CD4-positive, alpha-beta T cell (primary cell): ENCODE measurements around the gene RHBDL3. TPM values are rescaled to one million over a fixed set of nuclear protein-coding genes. Genes with fewer than 3 reads are reported as not detected.

ENCODE experiments used
- ATAC-seq: fragments of 200-7000 bp; cut with Tn5 transposase; one replicate; pipeline ENCODE4 v1.10.0; 2022; ENCODE audit warnings: mild to moderate bottlenecking; ENCODE audit not compliant: poor library complexity
- CTCF ChIA-PET: fragments of 350-600 bp; sonication (Branson Sonifier 250); formaldehyde crosslinking; loops from one replicate; lab custom pipeline; 2021; ENCODE audit warnings: antibody characterized with exemption, inconsistent platforms; lab: Charles Lee
- POLR2A ChIA-PET: fragments of 350-600 bp; sonication (Branson Sonifier 250); formaldehyde crosslinking; loops from one replicate; lab custom pipeline; 2021; ENCODE audit warnings: antibody characterized with exemption, inconsistent platforms; lab: Charles Lee
- DNase-seq, 14 experiments: peaks; one replicate each; pipeline ENCODE4 v3.0.0-alpha.2; 2013 to 2020; ENCODE audit warnings: mixed read lengths in 2 of 14
- H3K27ac ChIP-seq, 2 donors: one replicate each; pipeline versions ENCODE4 v1.5.1 to v1.7.0; 2013; ENCODE audit warnings: low read length in 2 of 2, low read depth in 1 of 2, mild to moderate bottlenecking in 1 of 2
- H3K27me3 ChIP-seq, 2 experiments: 1 replicate in 1 of 2; 2 replicates in 1 of 2; pipeline versions ENCODE4 v1.6.1 to v1.7.0; 2013; ENCODE audit warnings: low read length in 2 of 2, control low read depth in 1 of 2, mild to moderate bottlenecking in 1 of 2, moderate library complexity in 1 of 2; ENCODE audit not compliant: insufficient read depth in 2 of 2, control insufficient read depth in 1 of 2
- H3K36me3 ChIP-seq: one replicate; pipeline ENCODE4 v1.6.1; 2013; ENCODE audit warnings: low read length, control low read depth; ENCODE audit not compliant: insufficient read depth
- H3K4me1 ChIP-seq: one replicate; pipeline ENCODE4 v1.6.1; 2013; ENCODE audit warnings: low read length, control low read depth; ENCODE audit not compliant: insufficient read depth
- H3K4me3 ChIP-seq: one replicate; pipeline ENCODE4 v1.5.1; 2013; ENCODE audit warnings: mild to moderate bottlenecking, low read length, moderate library complexity
- H3K9me3 ChIP-seq, 2 experiments: 1 replicate in 1 of 2; 2 replicates in 1 of 2; pipeline versions ENCODE4 v1.6.1 to v1.7.0; 2013; ENCODE audit warnings: low read length in 2 of 2, mild to moderate bottlenecking in 2 of 2, control low read depth in 1 of 2, moderate library complexity in 1 of 2; ENCODE audit not compliant: control insufficient read depth in 1 of 2, insufficient read depth in 1 of 2
- H3K27ac Mint-ChIP-seq: one replicate; pipeline ENCODE4 v1.8.0; 2020; ENCODE audit warnings: mixed read lengths
- H3K27me3 Mint-ChIP-seq: one replicate; pipeline ENCODE4 v1.8.0; 2021; ENCODE audit warnings: mixed read lengths
- H3K36me3 Mint-ChIP-seq: one replicate; pipeline ENCODE4 v1.8.0; 2021; ENCODE audit warnings: low read depth, mixed read lengths
- H3K4me1 Mint-ChIP-seq: one replicate; pipeline ENCODE4 v1.8.0; 2021; ENCODE audit warnings: low read depth, mixed read lengths
- H3K4me3 Mint-ChIP-seq: one replicate; pipeline ENCODE4 v1.8.0; 2020; ENCODE audit warnings: mild to moderate bottlenecking, mixed read lengths
- H3K9me3 Mint-ChIP-seq: one replicate; pipeline ENCODE4 v1.8.0; 2020; ENCODE audit warnings: mixed read lengths
- intact Hi-C, 2 experiments: fragments of 100-400 bp; cut with DNase I in 1 of 2; cut with micrococcal nuclease in 1 of 2; formaldehyde crosslinking; loops; one replicate each; pipeline versions ENCODE4 v1.15.1 to v1.9.0; 2023 to 2025; cut with DNase I, micrococcal nuclease
- total RNA-seq, 174 experiments: library from RNA in 2 of 174; stranded (reverse) in 2 of 174; gene quantifications; one replicate each; pipeline ENCODE4 v1.2.3 and lab custom pipeline; 2021 to 2026
- TF ChIP-seq, protein P1 (sequence below): fragments of 200-600 bp; IDR thresholded peaks from one replicate; pipeline ENCODE4 v1.8.0; 2022; ENCODE audit warnings: antibody characterized with exemption, mild to moderate bottlenecking

Gene RHBDL3
- total RNA-seq, 2 experiments from 2014 or later: 0.08 TPM; not detected in 1

DNA sequence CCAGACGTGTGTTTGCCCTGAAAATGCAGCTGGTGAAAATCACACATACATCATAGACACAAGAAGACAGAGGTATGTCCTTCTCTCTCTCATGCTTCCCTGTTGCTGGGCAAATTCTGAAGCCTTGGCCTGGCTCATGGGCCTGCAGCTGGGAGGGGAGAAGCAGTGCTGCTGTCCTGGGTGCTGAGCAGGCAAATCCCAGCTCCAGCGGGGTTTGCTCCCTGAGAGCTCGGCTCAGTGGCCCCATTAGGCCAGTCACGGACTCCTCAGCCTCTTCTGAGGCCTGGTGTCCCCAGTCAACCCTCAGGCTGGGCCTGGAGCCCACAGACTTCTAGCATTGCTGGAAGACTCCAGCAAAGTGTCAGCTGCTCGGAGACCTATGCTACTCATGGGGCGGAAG lies 11.7 kb downstream of the RHBDL3 start:
- H3K36me3 ChIP-seq: no peaks in the 10 kb centered on the region
- intact Hi-C loops: no loop called here
- Mint-ChIP-seq H3K4me3 (no peak overlapping the region), H3K27ac (no peak overlapping the region), H3K9me3 (no peaks in the 10 kb centered on the region), H3K36me3 (no peaks in the 10 kb centered on the region), H3K27me3 (peaks cover 24% of the 10 kb centered on the region), H3K4me1 (no peaks in the 10 kb centered on the region)
- H3K4me3 ChIP-seq: no peak overlapping the region
- ChIA-PET CTCF (no interaction called here), POLR2A (no interaction called here)
- peaks cover 0 to 3% of the 10 kb centered on the region in 2 experiments for H3K27me3 ChIP-seq
- ATAC-seq (no peak), DNase-seq (no peak)
- H3K27ac ChIP-seq: no peak overlapping the region
- H3K9me3 ChIP-seq: no peaks in the 10 kb centered on the region
- H3K4me1 ChIP-seq: peaks cover 3% of the 10 kb centered on the region
- TF ChIP-seq, protein P1, sequence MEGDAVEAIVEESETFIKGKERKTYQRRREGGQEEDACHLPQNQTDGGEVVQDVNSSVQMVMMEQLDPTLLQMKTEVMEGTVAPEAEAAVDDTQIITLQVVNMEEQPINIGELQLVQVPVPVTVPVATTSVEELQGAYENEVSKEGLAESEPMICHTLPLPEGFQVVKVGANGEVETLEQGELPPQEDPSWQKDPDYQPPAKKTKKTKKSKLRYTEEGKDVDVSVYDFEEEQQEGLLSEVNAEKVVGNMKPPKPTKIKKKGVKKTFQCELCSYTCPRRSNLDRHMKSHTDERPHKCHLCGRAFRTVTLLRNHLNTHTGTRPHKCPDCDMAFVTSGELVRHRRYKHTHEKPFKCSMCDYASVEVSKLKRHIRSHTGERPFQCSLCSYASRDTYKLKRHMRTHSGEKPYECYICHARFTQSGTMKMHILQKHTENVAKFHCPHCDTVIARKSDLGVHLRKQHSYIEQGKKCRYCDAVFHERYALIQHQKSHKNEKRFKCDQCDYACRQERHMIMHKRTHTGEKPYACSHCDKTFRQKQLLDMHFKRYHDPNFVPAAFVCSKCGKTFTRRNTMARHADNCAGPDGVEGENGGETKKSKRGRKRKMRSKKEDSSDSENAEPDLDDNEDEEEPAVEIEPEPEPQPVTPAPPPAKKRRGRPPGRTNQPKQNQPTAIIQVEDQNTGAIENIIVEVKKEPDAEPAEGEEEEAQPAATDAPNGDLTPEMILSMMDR: no peak

GRCh38 chr17:32278815-32279214 lies 13.2 kb downstream of the RHBDL3 start:
- H3K4me3 Mint-ChIP-seq: no peak overlapping the region
- H3K9me3 ChIP-seq: no peaks in the 10 kb centered on the region
- no peak overlapping the region for H3K27ac ChIP-seq
- peaks cover 3% of the 10 kb centered on the region for H3K4me1 ChIP-seq
- H3K36me3 ChIP-seq: no peaks in the 10 kb centered on the region
- ATAC-seq: no peak
- no peaks in the 10 kb centered on the region for H3K9me3 Mint-ChIP-seq
- peaks cover 16% of the 10 kb centered on the region for H3K27me3 Mint-ChIP-seq
- ChIA-PET CTCF (no interaction called here), POLR2A (no interaction called here)
- intact Hi-C loops: no loop called here
- H3K4me1 Mint-ChIP-seq: no peaks in the 10 kb centered on the region
- H3K27ac Mint-ChIP-seq: no peak overlapping the region
- no peak for DNase-seq
- TF ChIP-seq, protein P1: no peak
- H3K4me3 ChIP-seq: no peak overlapping the region
- H3K36me3 Mint-ChIP-seq: no peaks in the 10 kb centered on the region
- peaks cover 0 to 3% of the 10 kb centered on the region in 2 experiments for H3K27me3 ChIP-seq

- no peaks in the 10 kb centered on the region for H3K9me3 ChIP-seq
- no peak for DNase-seq
- TF ChIP-seq, protein P1: no peak
- H3K4me3 ChIP-seq: no peak overlapping the region
- intact Hi-C loops: no loop called here
- ATAC-seq: no peak
- H3K27ac ChIP-seq: no peak overlapping the region
- no peaks in the 10 kb centered on the region for H3K9me3 Mint-ChIP-seq
- H3K36me3 ChIP-seq: no peaks in the 10 kb centered on the region
- peaks cover 0 to 3% of the 10 kb centered on the region in 2 experiments for H3K27me3 ChIP-seq
- no peak overlapping the region for H3K27ac Mint-ChIP-seq
- CTCF ChIA-PET: no interaction called here
- H3K4me3 Mint-ChIP-seq: no peak overlapping the region
- H3K27me3 Mint-ChIP-seq: peaks cover 9% of the 10 kb centered on the region
- H3K36me3 Mint-ChIP-seq: no peaks in the 10 kb centered on the region
- H3K4me1 ChIP-seq: peaks cover 3% of the 10 kb centered on the region
- POLR2A ChIA-PET: no interaction called here
- no peaks in the 10 kb centered on the region for H3K4me1 Mint-ChIP-seq
These were observed 14.5 kb downstream of the RHBDL3 start for GRCh38 chr17:32279891-32280716.
